GM12878 (cell line): ENCODE data around the gene GLT1D1. TPM values are rescaled to one million over a fixed set of nuclear protein-coding genes. Genes with fewer than 3 reads are reported as not detected.

Experiments
- ATAC-seq: fragments of 200-7000 bp; cut with Tn5 transposase; 3 replicates; pipeline ENCODE4 v1.9.1; 2020; ENCODE audit warnings: mild to moderate bottlenecking, moderate library complexity
- BruUV-seq: library from RNA; stranded (reverse); fragments of 400-500 nt; replicated peaks from 2 replicates; lab custom pipeline; 2021; lab: Mats Ljungman, UMichigan
- CTCF ChIA-PET: fragments of 300-600 bp; sonication (Branson Sonifier 250); formaldehyde crosslinking; extraction: SDS; loops from one replicate; lab custom pipeline; 2021; ENCODE audit warnings: inconsistent platforms; lab: Yijun Ruan, JAX
- POLR2A ChIA-PET: fragments of 350-600 bp; formaldehyde crosslinking; extraction: SDS; loops from one replicate; lab custom pipeline; 2021; ENCODE audit warnings: inconsistent platforms; lab: Charles Lee
- RAD21 ChIA-PET: fragments of 300-600 bp; sonication (Branson Sonifier 250); formaldehyde crosslinking; loops from one replicate; lab custom pipeline; 2023; ENCODE audit warnings: antibody characterized with exemption; ENCODE audit not compliant: unreplicated experiment; lab: Charles Lee
- SMC1A ChIA-PET: fragments of 300-600 bp; sonication (Branson Sonifier 250); formaldehyde crosslinking; loops from one replicate; lab custom pipeline; 2023; ENCODE audit not compliant: unreplicated experiment, uncharacterized antibody; lab: Charles Lee
- DNase-seq: peaks from one replicate; pipeline ENCODE4 v3.0.0-alpha.2; 2011; ENCODE audit warnings: low read depth, low spot score
- FAIRE-seq: peaks from 3 replicates; lab custom pipeline; 2011; peaks lifted over from hg19 to GRCh38; lab: Jason Lieb, UNC
- H2AFZ ChIP-seq: 2 replicates; pipeline ENCODE4 v1.6.0; 2011; ENCODE audit warnings: low read depth, low read length, control low read depth; ENCODE audit not compliant: control insufficient read depth
- H3K27ac ChIP-seq: 2 replicates; pipeline ENCODE4 v1.5.1; 2011; ENCODE audit warnings: control low read depth; ENCODE audit not compliant: control insufficient read depth, insufficient read depth
- H3K27me3 ChIP-seq, 2 experiments: replicated peaks in 1 of 2; 2 replicates each; pipeline versions ENCODE4 v1.6.0 to v1.6.1; 2011; ENCODE audit warnings: low read length in 1 of 2; ENCODE audit not compliant: control insufficient read depth in 2 of 2, insufficient read depth in 2 of 2
- H3K36me3 ChIP-seq, 2 experiments: 2 replicates each; pipeline ENCODE4 v1.5.1; 2011; ENCODE audit warnings: low read length in 1 of 2; ENCODE audit not compliant: control insufficient read depth in 2 of 2, insufficient read depth in 2 of 2
- H3K4me1 ChIP-seq: 2 replicates; pipeline ENCODE4 v1.6.1; 2011; ENCODE audit warnings: mild to moderate bottlenecking, low read length, moderate library complexity, mixed read lengths; ENCODE audit not compliant: control insufficient read depth, insufficient read depth
- H3K4me2 ChIP-seq: 2 replicates; pipeline ENCODE4 v1.6.0; 2011; ENCODE audit warnings: control low read depth; ENCODE audit not compliant: control insufficient read depth, insufficient read depth
- H3K4me3 ChIP-seq: fragments of 200-600 bp; sonication (generic); 2 replicates; pipeline ENCODE4 v1.5.1; 2016
- H3K79me2 ChIP-seq: 2 replicates; pipeline ENCODE4 v1.6.0; 2011; ENCODE audit warnings: low read length; ENCODE audit not compliant: control insufficient read depth, insufficient read depth
- H3K9ac ChIP-seq: 2 replicates; pipeline ENCODE4 v1.8.0; 2011; ENCODE audit warnings: low read length, control low read depth, mixed read lengths; ENCODE audit not compliant: control insufficient read depth, insufficient read depth
- H3K9me3 ChIP-seq: replicated peaks from 3 replicates; pipeline ENCODE4 v1.5.1; 2011; ENCODE audit warnings: mild to moderate bottlenecking, low read length; ENCODE audit not compliant: control insufficient read depth, insufficient read depth
- H4K20me1 ChIP-seq: 2 replicates; pipeline ENCODE4 v1.6.0; 2011; ENCODE audit not compliant: control insufficient read depth, insufficient read depth
- ASH2L ChIP-seq: fragments of 300-600, 200-600 bp; sonication (generic); IDR thresholded peaks from 2 replicates; pipeline ENCODE4 v1.6.1; 2017; ENCODE audit warnings: low read depth, mild to moderate bottlenecking, borderline replicate concordance
- CHD4 ChIP-seq: fragments of 200-600 bp; sonication (generic); IDR thresholded peaks from 2 replicates; pipeline ENCODE4 v1.6.1; 2016; ENCODE audit warnings: mild to moderate bottlenecking
- E2F4 ChIP-seq: IDR thresholded peaks from 2 replicates; pipeline ENCODE4 v1.6.1; 2012; ENCODE audit warnings: low read depth, low read length, improper control_type of control experiment
- E4F1 ChIP-seq: fragments of 450-650 bp; IDR thresholded peaks from 2 replicates; pipeline ENCODE4 v1.6.1; 2018; ENCODE audit warnings: borderline replicate concordance, mild to moderate bottlenecking; ENCODE audit not compliant: partially characterized antibody
- MYB ChIP-seq: fragments of 150-350 bp; IDR thresholded peaks from 2 replicates; pipeline ENCODE4 v1.6.1; 2014; ENCODE audit warnings: mild to moderate bottlenecking, low read depth, low read length, borderline replicate concordance
- MYC ChIP-seq: IDR thresholded peaks from 2 replicates; pipeline ENCODE4 v1.6.1; 2011; ENCODE audit warnings: mild to moderate bottlenecking, low read length, moderate library complexity, inconsistent platforms; ENCODE audit not compliant: insufficient read depth, insufficient replicate concordance, insufficient read length, severe bottlenecking
- POLR2A ChIP-seq: IDR thresholded peaks from 2 replicates; pipeline ENCODE4 v1.6.1; 2011; ENCODE audit warnings: low read depth, mild to moderate bottlenecking, low read length
- SREBF2 ChIP-seq: IDR thresholded peaks from 2 replicates; pipeline ENCODE4 v1.6.1; 2012; ENCODE audit warnings: mild to moderate bottlenecking, low read length
- WGBS: methylation state at CpG from one replicate; pipeline ENCODE4 v1.1.6; 2016; ENCODE audit warnings: low lambda C conversion rate; ENCODE audit not compliant: insufficient replicate concordance, insufficient coverage; ENCODE audit errors: missing lambda C conversion rate; 5-methylcytosine and 5-hydroxymethylcytosine counted together
- in situ Hi-C: fragments of 300-500 bp; cut with MboI; formaldehyde crosslinking; loops from 9 replicates; pipeline ENCODE4 v1.14.3; 2018; ENCODE audit warnings: mixed read lengths
- intact Hi-C: fragments of 100-400 bp; cut with micrococcal nuclease; formaldehyde crosslinking; loops from one replicate; pipeline ENCODE4 v1.14.2; 2022; ENCODE audit not compliant: unreplicated experiment
- polyA plus RNA-seq, 11 experiments: library from polyadenylated mRNA; depleted of rRNA in 4 of 11; unstranded in 6 of 11; stranded (reverse) in 5 of 11; fragments of >200 nt; fragmentation: Nextera tagmentation in 4 of 11; fragmentation: Illumina TruSeq in 1 of 11; extraction: Ambion mirVana in 4 of 11; extraction: Trizol in 1 of 11; gene quantifications; 1 replicate in 1 of 11; 2 replicates in 10 of 11; pipeline versions ENCODE4 v1.2.1 to v1.2.3, GENCODE V29; 2011 to 2016; ENCODE audit warnings: inconsistent platforms in 2 of 11, missing spikeins in 2 of 11, low read depth in 1 of 11
- total RNA-seq, 4 experiments: library from RNA; depleted of rRNA in 3 of 4; stranded (reverse); fragments of >200 nt in 3 of 4; fragmentation: Illumina TruSeq in 1 of 4; extraction: Trizol in 1 of 4; gene quantifications; 2 replicates each; pipeline versions ENCODE4 v1.2.1 to v1.2.3, GENCODE V29; 2013 to 2021
- TF ChIP-seq, protein P1 (sequence below): fragments of 450-650 bp; IDR thresholded peaks from 2 replicates; pipeline ENCODE4 v1.6.1; 2017; ENCODE audit warnings: borderline replicate concordance
- TF ChIP-seq, protein P2 (sequence below): fragments of 450-650 bp; IDR thresholded peaks from 2 replicates; pipeline ENCODE4 v1.6.1; 2016; ENCODE audit warnings: mild to moderate bottlenecking, moderate library complexity, borderline replicate concordance
- TF ChIP-seq, protein P3 (sequence below): fragments of 450-650 bp; formaldehyde crosslinking; IDR thresholded peaks from 2 replicates; pipeline ENCODE4 v1.4.0; 2020; ENCODE audit warnings: mild to moderate bottlenecking, moderate library complexity

GLT1D1 gene
- total and polyA plus RNA-seq, 10 of the 15 experiments (the other 5 are each of a cell fraction or from before 2014, with no cell fraction given), result 0.42 to 62.8 (median 3.0) TPM

DNA sequence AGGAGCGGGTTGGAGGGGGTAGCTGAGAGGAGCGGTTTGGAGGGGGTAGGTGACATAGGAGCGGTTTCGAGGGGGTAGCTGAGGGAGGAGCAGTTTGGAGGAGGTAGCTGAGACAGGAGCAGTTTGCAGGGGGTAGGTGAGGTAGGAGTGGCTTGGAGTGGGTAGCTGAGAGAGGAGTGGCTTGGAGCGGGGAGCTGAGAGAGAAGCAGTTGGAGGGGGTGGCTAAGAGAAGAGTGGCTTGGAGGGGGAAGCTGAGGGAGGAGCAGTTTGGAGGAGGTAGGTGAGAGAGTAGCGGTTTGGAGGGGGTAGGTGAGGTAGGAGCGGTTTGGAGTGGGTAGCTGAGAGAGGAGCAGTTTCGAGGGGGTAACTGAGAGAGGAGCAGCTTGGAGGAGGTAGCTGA lies 152.1 kb downstream of the GLT1D1 start:
- H3K27ac ChIP-seq, result no peak overlapping the region
- ChIA-PET RAD21 (no interaction called here), SMC1A (no interaction called here), CTCF (interaction anchor here (0.5 to 0.7 kb wide), 2 partner anchors 321 to 890 kb away, joined by 3 read pairs; no protein-coding TSS in a partner anchor), POLR2A (interaction anchor here (0.5 kb wide), 1 partner anchor 381 kb away, joined by 10 read pairs; no protein-coding TSS in a partner anchor)
- 35% methylated on average over 6 of the region's 8 CpGs for WGBS
- no peaks in the 10 kb centered on the region for H3K4me1 ChIP-seq
- H4K20me1 ChIP-seq, result no peaks in the 10 kb centered on the region
- no peak for FAIRE-seq
- H3K4me2 ChIP-seq, result no peak overlapping the region
- BruUV-seq, result no TSS peak
- no peak overlapping the region for H3K4me3 ChIP-seq
- no peaks in the 10 kb centered on the region for H3K36me3 ChIP-seq
- intact Hi-C loops, result no loop called here
- TF ChIP-seq POLR2A, result no peak
- no peak for TF ChIP-seq MYB
- no peak for TF ChIP-seq CHD4
- TF ChIP-seq MYC, result no peak
- TF ChIP-seq, protein P1, sequence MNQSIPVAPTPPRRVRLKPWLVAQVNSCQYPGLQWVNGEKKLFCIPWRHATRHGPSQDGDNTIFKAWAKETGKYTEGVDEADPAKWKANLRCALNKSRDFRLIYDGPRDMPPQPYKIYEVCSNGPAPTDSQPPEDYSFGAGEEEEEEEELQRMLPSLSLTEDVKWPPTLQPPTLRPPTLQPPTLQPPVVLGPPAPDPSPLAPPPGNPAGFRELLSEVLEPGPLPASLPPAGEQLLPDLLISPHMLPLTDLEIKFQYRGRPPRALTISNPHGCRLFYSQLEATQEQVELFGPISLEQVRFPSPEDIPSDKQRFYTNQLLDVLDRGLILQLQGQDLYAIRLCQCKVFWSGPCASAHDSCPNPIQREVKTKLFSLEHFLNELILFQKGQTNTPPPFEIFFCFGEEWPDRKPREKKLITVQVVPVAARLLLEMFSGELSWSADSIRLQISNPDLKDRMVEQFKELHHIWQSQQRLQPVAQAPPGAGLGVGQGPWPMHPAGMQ, result no peak
- TF ChIP-seq, protein P2, sequence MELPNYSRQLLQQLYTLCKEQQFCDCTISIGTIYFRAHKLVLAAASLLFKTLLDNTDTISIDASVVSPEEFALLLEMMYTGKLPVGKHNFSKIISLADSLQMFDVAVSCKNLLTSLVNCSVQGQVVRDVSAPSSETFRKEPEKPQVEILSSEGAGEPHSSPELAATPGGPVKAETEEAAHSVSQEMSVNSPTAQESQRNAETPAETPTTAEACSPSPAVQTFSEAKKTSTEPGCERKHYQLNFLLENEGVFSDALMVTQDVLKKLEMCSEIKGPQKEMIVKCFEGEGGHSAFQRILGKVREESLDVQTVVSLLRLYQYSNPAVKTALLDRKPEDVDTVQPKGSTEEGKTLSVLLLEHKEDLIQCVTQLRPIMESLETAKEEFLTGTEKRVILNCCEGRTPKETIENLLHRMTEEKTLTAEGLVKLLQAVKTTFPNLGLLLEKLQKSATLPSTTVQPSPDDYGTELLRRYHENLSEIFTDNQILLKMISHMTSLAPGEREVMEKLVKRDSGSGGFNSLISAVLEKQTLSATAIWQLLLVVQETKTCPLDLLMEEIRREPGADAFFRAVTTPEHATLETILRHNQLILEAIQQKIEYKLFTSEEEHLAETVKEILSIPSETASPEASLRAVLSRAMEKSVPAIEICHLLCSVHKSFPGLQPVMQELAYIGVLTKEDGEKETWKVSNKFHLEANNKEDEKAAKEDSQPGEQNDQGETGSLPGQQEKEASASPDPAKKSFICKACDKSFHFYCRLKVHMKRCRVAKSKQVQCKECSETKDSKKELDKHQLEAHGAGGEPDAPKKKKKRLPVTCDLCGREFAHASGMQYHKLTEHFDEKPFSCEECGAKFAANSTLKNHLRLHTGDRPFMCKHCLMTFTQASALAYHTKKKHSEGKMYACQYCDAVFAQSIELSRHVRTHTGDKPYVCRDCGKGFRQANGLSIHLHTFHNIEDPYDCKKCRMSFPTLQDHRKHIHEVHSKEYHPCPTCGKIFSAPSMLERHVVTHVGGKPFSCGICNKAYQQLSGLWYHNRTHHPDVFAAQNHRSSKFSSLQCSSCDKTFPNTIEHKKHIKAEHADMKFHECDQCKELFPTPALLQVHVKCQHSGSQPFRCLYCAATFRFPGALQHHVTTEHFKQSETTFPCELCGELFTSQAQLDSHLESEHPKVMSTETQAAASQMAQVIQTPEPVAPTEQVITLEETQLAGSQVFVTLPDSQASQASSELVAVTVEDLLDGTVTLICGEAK, result no peak
- no peak for TF ChIP-seq ASH2L
- TF ChIP-seq, protein P3, sequence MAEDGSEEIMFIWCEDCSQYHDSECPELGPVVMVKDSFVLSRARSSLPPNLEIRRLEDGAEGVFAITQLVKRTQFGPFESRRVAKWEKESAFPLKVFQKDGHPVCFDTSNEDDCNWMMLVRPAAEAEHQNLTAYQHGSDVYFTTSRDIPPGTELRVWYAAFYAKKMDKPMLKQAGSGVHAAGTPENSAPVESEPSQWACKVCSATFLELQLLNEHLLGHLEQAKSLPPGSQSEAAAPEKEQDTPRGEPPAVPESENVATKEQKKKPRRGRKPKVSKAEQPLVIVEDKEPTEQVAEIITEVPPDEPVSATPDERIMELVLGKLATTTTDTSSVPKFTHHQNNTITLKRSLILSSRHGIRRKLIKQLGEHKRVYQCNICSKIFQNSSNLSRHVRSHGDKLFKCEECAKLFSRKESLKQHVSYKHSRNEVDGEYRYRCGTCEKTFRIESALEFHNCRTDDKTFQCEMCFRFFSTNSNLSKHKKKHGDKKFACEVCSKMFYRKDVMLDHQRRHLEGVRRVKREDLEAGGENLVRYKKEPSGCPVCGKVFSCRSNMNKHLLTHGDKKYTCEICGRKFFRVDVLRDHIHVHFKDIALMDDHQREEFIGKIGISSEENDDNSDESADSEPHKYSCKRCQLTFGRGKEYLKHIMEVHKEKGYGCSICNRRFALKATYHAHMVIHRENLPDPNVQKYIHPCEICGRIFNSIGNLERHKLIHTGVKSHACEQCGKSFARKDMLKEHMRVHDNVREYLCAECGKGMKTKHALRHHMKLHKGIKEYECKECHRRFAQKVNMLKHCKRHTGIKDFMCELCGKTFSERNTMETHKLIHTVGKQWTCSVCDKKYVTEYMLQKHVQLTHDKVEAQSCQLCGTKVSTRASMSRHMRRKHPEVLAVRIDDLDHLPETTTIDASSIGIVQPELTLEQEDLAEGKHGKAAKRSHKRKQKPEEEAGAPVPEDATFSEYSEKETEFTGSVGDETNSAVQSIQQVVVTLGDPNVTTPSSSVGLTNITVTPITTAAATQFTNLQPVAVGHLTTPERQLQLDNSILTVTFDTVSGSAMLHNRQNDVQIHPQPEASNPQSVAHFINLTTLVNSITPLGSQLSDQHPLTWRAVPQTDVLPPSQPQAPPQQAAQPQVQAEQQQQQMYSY (CRISPR knock-in tag), result no peak
- TF ChIP-seq SREBF2, result no peak
- no peak for TF ChIP-seq E4F1
- no peak for TF ChIP-seq E2F4
- no peak for ATAC-seq
- DNase-seq, result no peak
- in situ Hi-C loops, result no loop called here
- H3K9me3 ChIP-seq, result no peaks in the 10 kb centered on the region
- H3K9ac ChIP-seq, result no peak overlapping the region
- no peak overlapping the region for H2AFZ ChIP-seq
- no peaks in the 10 kb centered on the region for H3K79me2 ChIP-seq
- no peaks in the 10 kb centered on the region for H3K27me3 ChIP-seq
